ENCODE data around the gene EGFL8. TPM values are rescaled to one million over a fixed set of nuclear protein-coding genes. Genes with fewer than 3 reads are reported as not detected.
A peak's percentile ranks its signal among the peaks of the same experiment; 100 is the strongest.

EGFL8 gene
- total and polyA plus RNA-seq, 12 donors: 1.3 to 103 (median 9.0) TPM

GRCh38 chr6:32200711-32201475 is 36.5 kb downstream of the EGFL8 start:
- no peak for TF ChIP-seq POLR2A (IDR thresholded peaks at IDR 0.05)
- TF ChIP-seq, protein P1, sequence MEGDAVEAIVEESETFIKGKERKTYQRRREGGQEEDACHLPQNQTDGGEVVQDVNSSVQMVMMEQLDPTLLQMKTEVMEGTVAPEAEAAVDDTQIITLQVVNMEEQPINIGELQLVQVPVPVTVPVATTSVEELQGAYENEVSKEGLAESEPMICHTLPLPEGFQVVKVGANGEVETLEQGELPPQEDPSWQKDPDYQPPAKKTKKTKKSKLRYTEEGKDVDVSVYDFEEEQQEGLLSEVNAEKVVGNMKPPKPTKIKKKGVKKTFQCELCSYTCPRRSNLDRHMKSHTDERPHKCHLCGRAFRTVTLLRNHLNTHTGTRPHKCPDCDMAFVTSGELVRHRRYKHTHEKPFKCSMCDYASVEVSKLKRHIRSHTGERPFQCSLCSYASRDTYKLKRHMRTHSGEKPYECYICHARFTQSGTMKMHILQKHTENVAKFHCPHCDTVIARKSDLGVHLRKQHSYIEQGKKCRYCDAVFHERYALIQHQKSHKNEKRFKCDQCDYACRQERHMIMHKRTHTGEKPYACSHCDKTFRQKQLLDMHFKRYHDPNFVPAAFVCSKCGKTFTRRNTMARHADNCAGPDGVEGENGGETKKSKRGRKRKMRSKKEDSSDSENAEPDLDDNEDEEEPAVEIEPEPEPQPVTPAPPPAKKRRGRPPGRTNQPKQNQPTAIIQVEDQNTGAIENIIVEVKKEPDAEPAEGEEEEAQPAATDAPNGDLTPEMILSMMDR (IDR thresholded peaks at IDR 0.05): no peak
- 77 to 87% (median 82%) methylated on average over 5 to 13 of the region's 13 CpGs for WGBS, 4 donors
- no peak overlapping the region for H3K27ac ChIP-seq
- no peaks in the 10 kb centered on the region for H3K27me3 ChIP-seq
- intact Hi-C loops (cut with DNase I): loop anchor here in 1 of 2 donors (10.0 kb wide), 1 partner anchor 1026 kb away; the partner anchor contains the start of gene POU5F1
- DNase-seq: no peak
- H3K36me3 ChIP-seq (replicated peaks in 1 of 2): no peaks in the 10 kb centered on the region
- no peaks in the 10 kb centered on the region for H3K9me3 ChIP-seq (replicated peaks in 1 of 3)
- no peak overlapping the region for H3K4me3 ChIP-seq
- H3K4me1 ChIP-seq (replicated peaks in 1 of 2): peaks cover 6 to 12% of the 10 kb centered on the region in 2 donors

DNA sequence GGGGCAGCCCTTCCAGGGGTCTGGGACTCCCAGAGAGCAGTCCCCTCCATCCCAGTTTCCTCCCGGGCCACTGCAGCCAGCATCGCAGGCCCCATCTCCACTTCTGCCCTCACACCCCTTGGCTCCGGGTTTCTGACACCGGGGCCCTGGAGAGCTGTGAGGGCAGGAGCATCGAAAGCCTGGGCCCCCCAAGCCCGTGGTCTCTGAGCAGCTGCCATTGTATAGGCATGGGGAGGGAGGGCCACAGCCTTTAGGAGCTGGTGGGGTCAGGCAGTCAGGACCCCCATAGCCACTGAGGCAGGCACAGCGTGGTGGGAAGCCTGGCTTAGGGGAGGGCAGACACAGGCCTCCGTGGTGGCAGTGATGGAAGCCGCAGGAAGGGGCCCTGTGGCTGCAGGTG is 37.8 kb downstream of the EGFL8 start:
- Histone ChIP-seq H3K4me1 (replicated peaks in 1 of 2) (peaks cover 0 to 4% of the 10 kb centered on the region in 2 donors), H3K9me3 (replicated peaks in 1 of 3) (no peaks in the 10 kb centered on the region), H3K36me3 (replicated peaks in 1 of 2) (no peaks in the 10 kb centered on the region), H3K27me3 (no peaks in the 10 kb centered on the region), H3K27ac (no peak overlapping the region), H3K4me3 (no peak overlapping the region)
- TF ChIP-seq, protein P1 (IDR thresholded peaks at IDR 0.05): no peak
- TF ChIP-seq POLR2A (IDR thresholded peaks at IDR 0.05): no peak
- intact Hi-C loops (cut with DNase I): loop anchor here in 1 of 2 donors (10.0 kb wide), 1 partner anchor 1027 kb away; the partner anchor contains the start of gene POU5F1
- 78 to 85% (median 82%) methylated on average over 5 to 9 of the region's 9 CpGs for WGBS, 4 donors
- no peak for DNase-seq

- Histone ChIP-seq H3K27ac (peak overlapping the region in 1 of 5 donors; percentile 22), H3K27me3 (no peaks in the 10 kb centered on the region), H3K4me1 (replicated peaks in 1 of 2) (no peaks in the 10 kb centered on the region), H3K36me3 (replicated peaks in 1 of 2) (no peaks in the 10 kb centered on the region), H3K4me3 (no peak overlapping the region), H3K9me3 (replicated peaks in 1 of 3) (no peaks in the 10 kb centered on the region)
- no peak for DNase-seq
- intact Hi-C loops (cut with DNase I): loop anchor here in 1 of 2 donors (10.0 kb wide), 1 partner anchor 1029 kb away; the partner anchor contains the start of gene POU5F1
- TF ChIP-seq POLR2A (IDR thresholded peaks at IDR 0.05): no peak
- TF ChIP-seq, protein P1 (IDR thresholded peaks at IDR 0.05): no peak
- WGBS, 4 donors: 54 to 75% (median 71%) methylated on average over 7 to 9 of the region's 9 CpGs
These were observed 39.3 kb downstream of the EGFL8 start for GRCh38 chr6:32203426-32204267.

- 70 to 89% (median 88%) methylated on average over 1 to 3 of the region's 3 CpGs for WGBS, 4 donors
- TF ChIP-seq, protein P1 (IDR thresholded peaks at IDR 0.05): no peak
- no peak for TF ChIP-seq POLR2A (IDR thresholded peaks at IDR 0.05)
- Histone ChIP-seq H3K4me1 (replicated peaks in 1 of 2) (no peaks in the 10 kb centered on the region), H3K27me3 (no peaks in the 10 kb centered on the region), H3K4me3 (no peak overlapping the region), H3K9me3 (replicated peaks in 1 of 3) (no peaks in the 10 kb centered on the region), H3K27ac (no peak overlapping the region), H3K36me3 (replicated peaks in 1 of 2) (no peaks in the 10 kb centered on the region)
- no peak for DNase-seq
- intact Hi-C loops (cut with DNase I): loop anchor here in 1 of 2 donors (10.0 kb wide), 1 partner anchor 1029 kb away; the partner anchor contains the start of gene POU5F1
These were observed 39.9 kb downstream of the EGFL8 start for GRCh38 chr6:32204268-32204715.
